Vagina (tissue), 2 donors: Measurements from ENCODE around the gene ANKUB1.

ENCODE experiments used
- CTCF ChIP-seq, 3 experiments: fragments of 450-650 bp in 2 of 3; fragments of 200-600 bp in 1 of 3; sonication (generic) in 1 of 3; IDR thresholded peaks; one replicate each; pipeline ENCODE4 v1.5.1; 2017 to 2019; ENCODE audit warnings: antibody characterized with exemption in 3 of 3, mild to moderate bottlenecking in 2 of 3, moderate library complexity in 2 of 3
- POLR2A ChIP-seq, 2 donors: fragments of 450-650 bp; IDR thresholded peaks; one replicate each; pipeline ENCODE4 v1.6.1; 2017; ENCODE audit warnings: antibody characterized with exemption in 2 of 2, mild to moderate bottlenecking in 2 of 2, moderate library complexity in 2 of 2
- POLR2AphosphoS5 ChIP-seq, 2 donors: sonication (generic); formaldehyde crosslinking; IDR thresholded peaks; one replicate each; pipeline ENCODE4 v1.9.0; 2017; ENCODE audit warnings: antibody characterized with exemption in 2 of 2, mild to moderate bottlenecking in 2 of 2, low read depth in 1 of 2; ENCODE audit not compliant: insufficient read depth in 1 of 2

GRCh38 chr3:149781741-149782140, 10.6 kb downstream of the ANKUB1 start:
- no peak for TF ChIP-seq CTCF (IDR thresholded peaks at IDR 0.05)
- TF ChIP-seq POLR2A (IDR thresholded peaks at IDR 0.05): no peak
- no peak for TF ChIP-seq POLR2AphosphoS5 (IDR thresholded peaks at IDR 0.05; ENCODE audit: insufficient read depth in 1 of 2, low read depth in 1 of 2)
